DOHH2 (cell line): ENCODE data around the gene SLC9A2.

Experiments
- EZH2phosphoT487 ChIP-seq: fragments of 200-600 bp; sonication (generic); IDR thresholded peaks from 2 replicates; pipeline ENCODE4 v1.6.1; 2017; ENCODE audit warnings: borderline replicate concordance, mild to moderate bottlenecking, antibody characterized with exemption, low read length, moderate library complexity, mixed read lengths
- TF ChIP-seq, protein P1 (sequence below): fragments of 200-600 bp; sonication (generic); IDR thresholded peaks from one replicate; pipeline ENCODE4 v1.5.1; 2014; ENCODE audit warnings: antibody characterized with exemption, mild to moderate bottlenecking, low read depth, low read length; ENCODE audit not compliant: poor library complexity, severe bottlenecking

DNA sequence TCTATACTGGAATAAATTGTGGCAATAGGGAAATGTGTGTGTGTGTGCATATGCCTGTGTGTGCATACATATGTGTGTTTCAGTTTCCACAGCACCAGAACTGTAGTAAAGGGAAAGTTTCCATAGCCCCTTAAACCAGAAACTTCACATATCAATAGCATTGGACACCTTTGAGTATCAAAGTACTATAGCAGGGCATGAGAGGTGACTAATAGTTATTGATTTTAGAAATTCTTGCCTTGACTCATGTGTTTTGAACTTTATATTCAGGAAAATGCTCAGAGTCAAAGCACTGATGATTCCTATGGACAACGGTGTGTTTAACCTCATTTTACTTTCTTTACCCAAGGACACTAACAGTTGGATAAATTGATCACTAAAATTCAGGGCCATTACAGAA is 50.0 kb downstream of the SLC9A2 start:
- TF ChIP-seq, protein P1, sequence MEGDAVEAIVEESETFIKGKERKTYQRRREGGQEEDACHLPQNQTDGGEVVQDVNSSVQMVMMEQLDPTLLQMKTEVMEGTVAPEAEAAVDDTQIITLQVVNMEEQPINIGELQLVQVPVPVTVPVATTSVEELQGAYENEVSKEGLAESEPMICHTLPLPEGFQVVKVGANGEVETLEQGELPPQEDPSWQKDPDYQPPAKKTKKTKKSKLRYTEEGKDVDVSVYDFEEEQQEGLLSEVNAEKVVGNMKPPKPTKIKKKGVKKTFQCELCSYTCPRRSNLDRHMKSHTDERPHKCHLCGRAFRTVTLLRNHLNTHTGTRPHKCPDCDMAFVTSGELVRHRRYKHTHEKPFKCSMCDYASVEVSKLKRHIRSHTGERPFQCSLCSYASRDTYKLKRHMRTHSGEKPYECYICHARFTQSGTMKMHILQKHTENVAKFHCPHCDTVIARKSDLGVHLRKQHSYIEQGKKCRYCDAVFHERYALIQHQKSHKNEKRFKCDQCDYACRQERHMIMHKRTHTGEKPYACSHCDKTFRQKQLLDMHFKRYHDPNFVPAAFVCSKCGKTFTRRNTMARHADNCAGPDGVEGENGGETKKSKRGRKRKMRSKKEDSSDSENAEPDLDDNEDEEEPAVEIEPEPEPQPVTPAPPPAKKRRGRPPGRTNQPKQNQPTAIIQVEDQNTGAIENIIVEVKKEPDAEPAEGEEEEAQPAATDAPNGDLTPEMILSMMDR = no peak
- no peak for TF ChIP-seq EZH2phosphoT487
